Activated CD4-positive, alpha-beta T cell treated with anti-CD3 and anti-CD28 coated beads, Interleukin-10, Interleukin-2, amounts not matched to agents 100 ng/mL and 50 ng/mL, durations not matched to agents 16 hours and 8 hours (primary cell): Measurements from ENCODE around the gene CHTF18.
"Not testable (repeated sequence)": the region's sequence is repeated elsewhere in the genome, so short reads cannot be mapped to it uniquely, and the experiment has no call there.

Experiments used
- DNase-seq: peaks from one replicate; pipeline ENCODE4 v3.0.0-alpha.2; 2020

CHTF18 gene

DNA sequence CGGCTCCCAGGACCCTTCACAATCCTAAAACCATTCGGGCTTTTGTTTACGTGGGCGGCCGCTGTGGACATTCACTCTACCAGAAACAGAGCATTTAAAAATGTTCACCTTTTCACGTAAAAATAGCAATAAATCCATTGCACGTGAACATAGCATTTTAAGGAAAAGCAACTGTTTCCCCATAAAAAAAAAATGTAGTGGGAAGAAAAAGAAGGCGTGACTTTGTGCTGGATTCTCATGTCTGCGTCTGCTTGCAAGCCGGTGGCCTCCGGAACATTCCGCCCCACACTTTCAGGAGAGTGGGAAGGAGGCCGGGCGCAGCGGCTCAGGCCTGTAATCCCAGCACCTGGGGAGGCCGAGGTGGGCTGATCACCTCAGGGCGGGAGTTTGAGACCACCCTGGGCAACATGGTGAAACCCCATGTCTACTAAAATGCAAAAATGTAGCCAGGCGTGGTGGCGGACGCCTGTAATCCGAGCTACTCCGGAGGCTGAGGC, 25.5 kb downstream of the CHTF18 start:
- DNase-seq = no peak

- no peak for DNase-seq
Observed at GRCh38 chr16:814974-815373, 26.6 kb downstream of the CHTF18 start.

- DNase-seq = no peak
Observed at GRCh38 chr16:815861-816260, 27.4 kb downstream of the CHTF18 start.

GRCh38 chr16:817001-817906, 28.8 kb downstream of the CHTF18 start:
- no peak for DNase-seq

DNA sequence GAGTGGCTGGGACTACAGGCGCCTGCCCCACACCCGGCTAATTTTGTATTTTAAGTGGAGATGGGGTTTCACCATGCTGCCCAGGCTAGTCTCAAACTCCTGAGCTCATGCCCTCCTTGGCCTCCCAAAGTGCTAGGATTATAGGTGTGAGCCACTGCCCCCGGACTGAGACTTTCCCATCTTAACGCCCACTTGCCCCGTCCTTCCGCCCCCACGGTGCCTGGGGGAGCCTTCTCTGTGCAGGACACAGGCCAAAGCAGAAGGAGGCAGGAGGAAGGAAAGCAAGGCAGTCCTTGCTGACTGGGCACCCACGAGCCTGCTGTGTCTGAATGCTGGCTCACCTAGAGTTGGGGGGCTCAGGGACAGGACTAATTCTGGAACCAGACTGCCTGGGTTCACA, 29.7 kb downstream of the CHTF18 start:
- no peak for DNase-seq

GRCh38 chr16:818592-818991, 30.2 kb downstream of the CHTF18 start:
- DNase-seq = no peak

- no peak for DNase-seq
Observed at GRCh38 chr16:819336-820043, 31.1 kb downstream of the CHTF18 start.

- DNase-seq = not testable (repeated sequence)
Observed at GRCh38 chr16:820044-820408, 31.6 kb downstream of the CHTF18 start.

DNA sequence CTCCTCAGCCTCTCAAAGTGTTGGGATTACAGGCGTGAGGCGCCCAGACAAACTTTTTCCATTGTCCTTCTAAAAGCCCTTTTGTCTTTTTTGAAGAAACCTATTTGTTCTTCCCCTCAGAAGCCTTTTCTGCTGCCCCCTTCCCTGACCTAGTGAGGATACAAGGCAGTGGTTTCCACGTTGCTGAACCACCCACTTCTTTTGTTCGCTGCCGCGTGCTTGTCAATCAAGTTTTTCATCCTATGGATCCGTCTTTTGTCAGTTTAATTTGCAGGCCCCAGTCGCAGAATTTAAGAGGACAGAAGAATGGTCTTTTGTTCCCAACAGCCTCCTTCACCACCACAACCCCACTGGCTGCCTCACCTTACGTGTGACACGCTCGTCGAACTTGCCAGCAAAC, 32.3 kb downstream of the CHTF18 start:
- no peak for DNase-seq

GRCh38 chr16:821751-822150, 33.3 kb downstream of the CHTF18 start:
- no peak for DNase-seq

DNA sequence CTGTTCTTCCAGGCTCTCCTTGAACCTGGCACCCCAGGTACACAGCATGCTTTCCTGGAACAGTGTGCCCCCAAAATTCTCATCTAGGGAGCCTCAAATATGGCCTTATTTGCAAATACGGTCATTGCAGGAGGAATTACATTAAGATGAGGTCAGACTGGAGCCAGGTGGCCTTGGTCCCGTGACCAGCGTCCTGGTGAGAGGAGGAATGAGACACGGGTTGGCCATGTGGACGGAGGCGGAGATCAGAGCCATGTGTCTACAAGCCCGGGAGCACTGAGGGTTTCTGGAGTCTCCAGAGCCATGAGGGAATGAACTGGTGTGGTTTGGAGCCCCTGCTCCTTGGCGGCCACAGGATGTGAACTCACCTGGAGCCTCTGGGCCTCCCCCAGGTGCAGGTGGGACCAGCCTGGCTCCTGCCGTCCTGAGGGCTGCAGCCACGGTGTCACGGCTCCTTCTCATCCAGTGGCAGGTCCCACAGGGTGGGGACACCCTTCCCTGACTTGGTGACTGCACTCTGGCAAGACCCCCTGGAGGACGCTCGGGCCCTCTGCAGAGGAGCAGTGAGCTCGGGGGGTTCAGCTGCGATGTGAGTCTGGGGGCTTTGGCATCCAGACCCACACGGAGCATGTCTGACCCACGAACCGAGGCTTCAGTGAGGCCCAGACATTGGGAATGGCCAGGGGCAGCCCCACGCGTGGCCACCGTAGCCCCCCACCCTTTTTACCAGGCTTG, 33.9 kb downstream of the CHTF18 start:
- no peak for DNase-seq

- no peak for DNase-seq
Observed at GRCh38 chr16:822909-823297, 34.5 kb downstream of the CHTF18 start.

DNA sequence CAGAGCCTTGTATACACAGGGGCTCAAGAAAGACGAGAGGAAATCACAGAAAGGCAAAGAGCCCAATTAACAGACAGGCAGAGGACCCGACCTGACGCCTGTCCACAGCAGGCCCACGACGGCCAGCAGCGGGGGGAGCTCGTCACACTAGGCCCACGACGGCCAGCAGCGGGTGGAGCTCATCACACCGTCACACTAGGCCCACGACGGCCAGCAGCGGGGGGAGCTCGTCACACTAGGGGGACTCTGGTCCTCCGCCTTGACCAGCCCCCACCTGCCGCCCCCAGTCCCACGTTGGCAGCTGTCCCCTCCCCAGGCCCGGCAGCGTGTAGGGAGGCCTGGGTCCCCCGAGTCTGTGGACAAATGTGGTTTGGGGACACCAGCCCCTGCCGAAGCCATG, 35.8 kb downstream of the CHTF18 start:
- no peak for DNase-seq

- no peak for DNase-seq
Observed at GRCh38 chr16:824601-825000, 36.2 kb downstream of the CHTF18 start.

GRCh38 chr16:825341-826061, 37.1 kb downstream of the CHTF18 start:
- no peak for DNase-seq

DNA sequence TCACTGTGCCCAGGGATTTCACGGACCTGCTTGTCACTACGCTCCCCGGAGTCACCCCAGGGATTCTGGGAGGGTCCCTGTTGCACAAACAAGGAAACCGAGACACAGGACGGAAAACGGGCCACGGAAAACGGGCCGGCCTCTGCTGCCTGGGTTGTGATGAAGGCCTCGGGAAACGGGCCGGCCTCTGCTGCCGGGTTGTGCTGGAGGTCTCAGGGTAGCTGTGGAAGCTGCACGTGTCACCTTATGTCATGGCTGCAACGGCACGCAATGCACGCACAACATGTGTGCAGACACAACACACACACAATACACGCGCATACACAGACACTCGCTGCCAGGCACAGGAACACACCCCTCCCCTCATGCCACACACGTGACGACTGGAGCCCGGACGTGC, 39.1 kb downstream of the CHTF18 start:
- no peak for DNase-seq

DNA sequence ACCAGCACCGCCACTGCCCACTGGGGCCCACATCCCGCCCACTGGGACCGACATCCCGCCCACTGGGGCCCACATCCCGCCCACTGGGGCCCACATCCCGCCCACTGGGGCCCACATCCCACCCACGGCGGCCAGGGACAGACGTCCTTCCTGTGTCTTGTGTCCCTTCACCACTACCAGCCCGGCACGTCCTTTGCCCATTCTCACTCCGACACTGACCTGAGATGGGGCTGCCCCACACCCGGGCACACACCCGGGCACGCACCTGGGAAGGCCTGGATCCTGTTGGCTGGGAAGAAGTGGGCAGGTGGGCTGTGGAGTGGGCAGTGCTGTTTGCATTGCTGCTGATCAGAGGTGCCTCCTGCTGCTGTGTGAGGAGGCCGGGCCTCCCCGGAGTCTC, 40.5 kb downstream of the CHTF18 start:
- no peak for DNase-seq

DNA sequence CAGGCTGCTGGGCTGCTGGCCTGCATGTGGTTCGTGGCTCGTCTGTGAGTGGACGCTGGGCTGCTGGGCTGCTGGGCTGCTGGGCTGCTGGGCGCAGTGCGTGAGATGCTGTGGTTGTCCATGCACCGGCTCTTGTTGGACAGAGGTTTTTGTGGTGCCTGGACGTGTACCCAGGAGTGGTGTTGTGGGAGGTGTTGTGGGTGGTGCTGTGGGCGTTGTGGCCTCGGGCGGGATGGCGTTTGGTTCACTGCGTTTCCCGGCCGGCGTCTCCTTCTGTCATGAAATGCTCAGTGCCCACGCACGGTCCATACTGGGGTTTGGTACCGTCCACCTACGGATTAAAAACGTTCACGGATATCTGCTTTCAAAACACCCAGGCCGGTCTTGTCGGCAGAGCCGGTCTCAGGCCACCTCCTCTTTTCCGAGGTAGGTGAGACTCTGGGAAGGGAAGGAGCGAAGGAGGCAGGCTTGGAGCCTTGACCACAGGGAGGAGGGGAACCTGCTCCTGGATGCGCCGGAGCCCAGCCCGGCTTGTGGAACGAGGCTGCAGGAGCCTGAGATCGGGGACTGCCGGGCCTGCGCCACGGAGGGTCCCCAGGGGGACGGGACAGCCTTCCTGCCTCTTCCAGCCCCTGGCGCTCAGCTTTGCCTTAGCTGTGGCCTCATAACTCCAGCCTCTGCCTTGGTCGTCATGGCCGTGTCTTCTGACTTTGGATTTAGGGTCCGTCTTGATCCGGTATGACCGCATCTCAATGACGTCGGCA, 41.9 kb downstream of the CHTF18 start:
- DNase-seq = no peak

DNA sequence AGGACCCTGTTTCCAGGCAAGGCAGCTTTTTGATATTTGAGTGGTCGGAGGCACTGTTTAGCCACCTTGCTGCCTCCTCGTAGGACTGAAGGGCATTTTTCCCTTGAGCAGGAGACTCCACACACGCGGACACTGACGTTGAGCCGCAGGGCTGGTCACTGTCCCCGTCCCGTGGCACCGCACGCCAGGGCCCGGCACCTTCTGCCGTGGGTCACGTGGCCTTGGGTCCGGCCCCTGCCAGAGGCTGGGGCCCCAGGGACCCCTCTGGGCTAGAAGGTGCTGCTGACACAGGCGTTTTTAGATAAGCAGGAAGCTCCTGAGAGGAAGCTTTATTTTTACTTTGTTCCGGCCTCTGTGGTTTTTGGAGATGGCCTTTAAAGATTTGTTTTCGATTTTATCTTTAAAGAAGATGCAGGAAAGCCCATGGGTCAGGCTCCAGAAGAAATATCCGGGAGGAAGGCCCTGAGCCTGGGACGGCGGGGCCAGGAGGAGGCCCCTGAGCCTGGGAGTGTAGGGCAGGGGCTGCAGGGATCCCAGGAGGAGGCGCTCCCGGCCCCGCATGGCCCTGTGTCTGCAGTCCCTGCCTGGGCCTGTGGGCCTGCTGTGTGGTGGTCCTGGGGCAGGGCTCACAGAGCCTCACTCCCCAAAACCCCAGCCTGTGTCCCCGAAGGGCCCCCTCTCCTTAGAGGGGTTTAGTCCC, 42.6 kb downstream of the CHTF18 start:
- no peak for DNase-seq

DNA sequence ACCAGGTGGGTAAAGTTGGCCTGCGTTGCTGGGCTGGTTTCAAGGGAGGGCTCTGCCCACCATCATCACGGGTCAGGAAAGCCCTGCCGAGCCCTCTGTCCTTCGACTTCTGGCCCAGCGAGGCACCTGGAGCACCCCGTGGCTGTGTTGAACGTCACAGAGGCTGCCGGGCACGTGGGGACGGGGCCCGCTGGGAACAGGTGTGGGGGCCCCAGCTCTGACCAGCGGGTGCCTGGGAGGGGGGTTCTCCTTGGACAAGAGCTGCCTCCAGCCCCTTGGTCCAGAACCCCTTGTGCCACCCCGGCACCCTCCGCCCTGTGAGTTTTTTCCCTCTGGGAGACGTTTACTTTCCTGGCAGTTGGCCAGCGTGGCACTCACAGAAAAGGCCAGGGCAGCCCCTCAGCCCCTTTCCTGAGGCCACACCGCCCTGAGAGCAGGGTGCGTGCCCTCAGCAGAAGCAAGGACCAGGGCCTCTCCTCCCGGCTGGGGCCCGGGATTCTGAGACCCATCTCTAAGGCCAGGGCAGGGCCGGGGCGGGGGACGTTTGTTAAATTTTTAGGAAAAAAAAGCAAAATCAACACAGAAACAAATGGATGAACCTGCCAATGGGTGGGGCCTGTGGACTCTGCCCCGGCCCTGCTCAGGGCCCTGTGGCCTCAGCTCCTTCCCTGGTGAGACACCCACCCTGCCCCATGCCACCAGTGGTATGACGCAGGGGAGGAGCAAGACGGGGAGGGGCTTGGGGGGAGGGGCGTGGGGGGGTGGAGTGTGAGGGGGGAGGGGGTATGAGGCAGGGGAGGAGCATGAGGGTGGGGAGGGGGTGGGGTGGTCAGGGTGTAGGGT, 43.4 kb downstream of the CHTF18 start:
- DNase-seq = no peak
